Panc1 (cell line): Measurements from ENCODE around the gene CAPN11. TPM values are rescaled to one million over a fixed set of nuclear protein-coding genes. Genes with fewer than 3 reads are reported as not detected.

ENCODE experiments used
- ATAC-seq: fragments of 200-7000 bp; cut with Tn5 transposase; 2 replicates; pipeline ENCODE4 v1.9.1; 2020; ENCODE audit warnings: mild to moderate bottlenecking, moderate library complexity
- BruUV-seq: library from RNA; stranded (reverse); fragments of 400-500 nt; replicated peaks from 2 replicates; lab custom pipeline; 2021; lab: Mats Ljungman, UMichigan
- CTCF ChIA-PET: fragments of 300-600 bp; sonication (Branson Sonifier 250); formaldehyde crosslinking; loops from one replicate; lab custom pipeline; 2022; ENCODE audit warnings: antibody characterized with exemption; lab: Charles Lee
- POLR2A ChIA-PET: fragments of 300-600 bp; sonication (Branson Sonifier 250); formaldehyde crosslinking; loops from one replicate; lab custom pipeline; 2022; ENCODE audit warnings: antibody characterized with exemption; lab: Charles Lee
- DNase-seq: peaks from one replicate; pipeline ENCODE4 v3.0.0-alpha.2; 2010; ENCODE audit warnings: low read depth, low spot score
- H3K27ac ChIP-seq: 2 replicates; pipeline ENCODE4 v1.5.1; 2011; ENCODE audit warnings: mild to moderate bottlenecking, low read length, inconsistent platforms
- H3K27me3 ChIP-seq: fragments of 200-500 bp; sonication (Bioruptor generic); 2 replicates; pipeline ENCODE4 v1.6.0; 2014; ENCODE audit warnings: low read length, inconsistent platforms; ENCODE audit not compliant: control insufficient read depth, insufficient read depth
- H3K36me3 ChIP-seq: fragments of 200-500 bp; sonication (Bioruptor generic); 2 replicates; pipeline ENCODE4 v1.5.1; 2014; ENCODE audit warnings: inconsistent platforms, mild to moderate bottlenecking, low read length, moderate library complexity; ENCODE audit not compliant: control insufficient read depth, insufficient read depth
- H3K4me1 ChIP-seq: 2 replicates; pipeline ENCODE4 v1.5.1; 2011; ENCODE audit warnings: inconsistent platforms, mild to moderate bottlenecking, low read length, moderate library complexity; ENCODE audit not compliant: control insufficient read depth, insufficient read depth
- H3K4me3 ChIP-seq, 2 experiments: 2 replicates each; pipeline ENCODE4 v1.5.1; 2011 to 2012; ENCODE audit warnings: low read depth in 2 of 2, low read length in 2 of 2, mild to moderate bottlenecking in 2 of 2, inconsistent platforms in 1 of 2, moderate library complexity in 1 of 2
- H3K9me3 ChIP-seq: fragments of 200-500 bp; sonication (Bioruptor generic); 2 replicates; pipeline ENCODE4 v1.5.1; 2014; ENCODE audit warnings: low read depth, mild to moderate bottlenecking, inconsistent platforms, low read length, moderate library complexity; ENCODE audit not compliant: control insufficient read depth, insufficient read depth
- CTCF ChIP-seq: fragments of 450-650 bp; IDR thresholded peaks from 2 replicates; pipeline ENCODE4 v1.5.1; 2017; ENCODE audit warnings: mild to moderate bottlenecking
- POLR2AphosphoS5 ChIP-seq: IDR thresholded peaks from 2 replicates; pipeline ENCODE4 v1.6.1; 2012; ENCODE audit warnings: mild to moderate bottlenecking, low read depth, low read length, moderate library complexity
- SIN3A ChIP-seq: IDR thresholded peaks from 2 replicates; pipeline ENCODE4 v1.6.1; 2012; ENCODE audit warnings: low read depth, mild to moderate bottlenecking, low read length, moderate library complexity, borderline replicate concordance; ENCODE audit not compliant: insufficient read depth
- TCF7L2 ChIP-seq: IDR thresholded peaks from 2 replicates; pipeline ENCODE4 v1.6.1; 2011; ENCODE audit warnings: mild to moderate bottlenecking, low read depth, low read length, inconsistent platforms
- in situ Hi-C: cut with HindIII; loops from 2 replicates; pipeline ENCODE4 v1.10.0; 2016; ENCODE audit warnings: low sequenced_read_pairs, low pct_unique_long_range_greater_than_20kb
- intact Hi-C: fragments of 100-400 bp; cut with micrococcal nuclease; formaldehyde crosslinking; loops from one replicate; pipeline ENCODE4 v1.10.0; 2022; ENCODE audit not compliant: unreplicated experiment
- total RNA-seq: library from RNA; stranded (reverse); gene quantifications from one replicate; pipeline ENCODE4 v1.2.1, GENCODE V29; 2021; ENCODE audit not compliant: unreplicated experiment
- TF ChIP-seq, protein P1 (sequence below), 2 experiments: IDR thresholded peaks; 2 replicates each; pipeline ENCODE4 v1.6.1; 2011 to 2012; ENCODE audit warnings: low read depth in 2 of 2, control low read depth in 1 of 2, low read length in 1 of 2, mild to moderate bottlenecking in 1 of 2, moderate library complexity in 1 of 2; ENCODE audit not compliant: insufficient read depth in 1 of 2

Gene CAPN11
- total RNA-seq, 1 experiment from 2014 or later, result 1.2 TPM

GRCh38 chr6:44201200-44201599 lies 42.6 kb downstream of the CAPN11 start:
- no peak for ATAC-seq
- no TSS peak for BruUV-seq
- intact Hi-C loops, result no loop called here
- Histone ChIP-seq H3K36me3 (no peaks in the 10 kb centered on the region), H3K27me3 (no peaks in the 10 kb centered on the region), H3K4me3 (no peak overlapping the region), H3K9me3 (no peaks in the 10 kb centered on the region), H3K4me1 (peaks cover 30% of the 10 kb centered on the region), H3K27ac (no peak overlapping the region)
- ChIA-PET CTCF (no interaction called here), POLR2A (no interaction called here)
- no peak for DNase-seq
- TF ChIP-seq POLR2AphosphoS5 (no peak), TCF7L2 (no peak), SIN3A (no peak), CTCF (no peak)
- TF ChIP-seq, protein P1, sequence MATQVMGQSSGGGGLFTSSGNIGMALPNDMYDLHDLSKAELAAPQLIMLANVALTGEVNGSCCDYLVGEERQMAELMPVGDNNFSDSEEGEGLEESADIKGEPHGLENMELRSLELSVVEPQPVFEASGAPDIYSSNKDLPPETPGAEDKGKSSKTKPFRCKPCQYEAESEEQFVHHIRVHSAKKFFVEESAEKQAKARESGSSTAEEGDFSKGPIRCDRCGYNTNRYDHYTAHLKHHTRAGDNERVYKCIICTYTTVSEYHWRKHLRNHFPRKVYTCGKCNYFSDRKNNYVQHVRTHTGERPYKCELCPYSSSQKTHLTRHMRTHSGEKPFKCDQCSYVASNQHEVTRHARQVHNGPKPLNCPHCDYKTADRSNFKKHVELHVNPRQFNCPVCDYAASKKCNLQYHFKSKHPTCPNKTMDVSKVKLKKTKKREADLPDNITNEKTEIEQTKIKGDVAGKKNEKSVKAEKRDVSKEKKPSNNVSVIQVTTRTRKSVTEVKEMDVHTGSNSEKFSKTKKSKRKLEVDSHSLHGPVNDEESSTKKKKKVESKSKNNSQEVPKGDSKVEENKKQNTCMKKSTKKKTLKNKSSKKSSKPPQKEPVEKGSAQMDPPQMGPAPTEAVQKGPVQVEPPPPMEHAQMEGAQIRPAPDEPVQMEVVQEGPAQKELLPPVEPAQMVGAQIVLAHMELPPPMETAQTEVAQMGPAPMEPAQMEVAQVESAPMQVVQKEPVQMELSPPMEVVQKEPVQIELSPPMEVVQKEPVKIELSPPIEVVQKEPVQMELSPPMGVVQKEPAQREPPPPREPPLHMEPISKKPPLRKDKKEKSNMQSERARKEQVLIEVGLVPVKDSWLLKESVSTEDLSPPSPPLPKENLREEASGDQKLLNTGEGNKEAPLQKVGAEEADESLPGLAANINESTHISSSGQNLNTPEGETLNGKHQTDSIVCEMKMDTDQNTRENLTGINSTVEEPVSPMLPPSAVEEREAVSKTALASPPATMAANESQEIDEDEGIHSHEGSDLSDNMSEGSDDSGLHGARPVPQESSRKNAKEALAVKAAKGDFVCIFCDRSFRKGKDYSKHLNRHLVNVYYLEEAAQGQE (IDR thresholded peaks at IDR 0.05; ENCODE audit: insufficient read depth in 1 of 2, low read depth in 2 of 2, low read length in 1 of 2), result no peak
- in situ Hi-C loops, result no loop called here

- Histone ChIP-seq H3K27ac (no peak overlapping the region), H3K9me3 (no peaks in the 10 kb centered on the region), H3K4me3 (no peak overlapping the region), H3K36me3 (no peaks in the 10 kb centered on the region), H3K27me3 (no peaks in the 10 kb centered on the region), H3K4me1 (peaks cover 30% of the 10 kb centered on the region)
- ChIA-PET POLR2A (no interaction called here), CTCF (no interaction called here)
- intact Hi-C loops, result no loop called here
- TF ChIP-seq TCF7L2, result no peak
- no peak for TF ChIP-seq POLR2AphosphoS5
- TF ChIP-seq SIN3A, result no peak
- no peak for TF ChIP-seq CTCF
- TF ChIP-seq, protein P1 (IDR thresholded peaks at IDR 0.05; ENCODE audit: insufficient read depth in 1 of 2, low read depth in 2 of 2, low read length in 1 of 2), result no peak
- ATAC-seq (no peak), DNase-seq (no peak)
- BruUV-seq, result no TSS peak
- in situ Hi-C loops, result no loop called here
Observed at GRCh38 chr6:44201638-44202303, 43.2 kb downstream of the CAPN11 start.
